HL-60 (cell line): ENCODE measurements around the gene SH3BP5.
A peak's percentile ranks its signal among the peaks of the same experiment; 100 is the strongest.

Experiments used
- DNase-seq, 2 experiments: peaks; one replicate each; pipeline ENCODE4 v3.0.0-alpha.2; 2010 to 2020; ENCODE audit warnings: low read depth in 1 of 2, low spot score in 1 of 2
- H3K27ac ChIP-seq: fragments of 250-450 bp; sonication (Bioruptor Pico); replicated peaks from 2 replicates; pipeline ENCODE4 v1.5.1; 2020; ENCODE audit warnings: mild to moderate bottlenecking, moderate library complexity
- H3K27me3 ChIP-seq: fragments of 250-450 bp; sonication (Bioruptor Pico); 2 replicates; pipeline ENCODE4 v1.5.1; 2021; ENCODE audit warnings: mild to moderate bottlenecking, moderate library complexity; ENCODE audit not compliant: insufficient read depth, poor library complexity, severe bottlenecking
- H3K4me3 ChIP-seq: replicated peaks from 2 replicates; pipeline ENCODE4 v1.5.1; 2011; ENCODE audit warnings: mild to moderate bottlenecking, control low read depth, low read length; ENCODE audit not compliant: insufficient read depth
- GABPA ChIP-seq: IDR thresholded peaks from 2 replicates; pipeline ENCODE4 v1.6.1; 2012; ENCODE audit warnings: low read depth
- POLR2AphosphoS5 ChIP-seq: IDR thresholded peaks from 2 replicates; pipeline ENCODE4 v1.6.1; 2012; ENCODE audit warnings: low read depth
- SPI1 ChIP-seq: IDR thresholded peaks from 2 replicates; pipeline ENCODE4 v1.6.1; 2012; ENCODE audit warnings: low read depth, mild to moderate bottlenecking, borderline replicate concordance
- TF ChIP-seq, protein P1 (sequence below): IDR thresholded peaks from 2 replicates; pipeline ENCODE4 v1.6.1; 2012; ENCODE audit warnings: low read depth; ENCODE audit not compliant: insufficient replicate concordance
- TF ChIP-seq, protein P2 (sequence below): IDR thresholded peaks from one replicate; pipeline ENCODE4 v1.5.1; 2011; ENCODE audit warnings: low read length, control low read depth, inconsistent platforms; ENCODE audit not compliant: insufficient read depth

The SH3BP5 gene

DNA sequence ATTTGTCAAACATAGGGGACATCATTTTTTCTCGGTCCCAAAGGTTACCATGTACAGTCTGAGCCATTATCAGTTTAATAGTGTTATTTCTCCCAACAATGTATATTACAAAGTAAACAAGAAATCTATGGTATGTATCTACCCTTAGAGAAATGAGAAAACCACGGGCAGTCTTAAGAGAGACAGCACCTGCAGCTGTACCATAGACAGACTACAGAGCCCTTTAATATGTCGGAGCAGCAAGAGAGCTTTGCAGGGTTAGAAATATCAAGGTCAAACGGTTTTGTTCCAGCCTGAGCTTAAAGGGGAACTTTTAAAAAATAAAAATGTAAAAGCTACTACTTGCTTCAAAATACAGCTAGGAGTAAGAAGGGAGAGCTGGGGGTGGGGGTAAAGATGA lies 53.2 kb downstream of the SH3BP5 start:
- no peak for DNase-seq
- no peak for TF ChIP-seq POLR2AphosphoS5
- H3K4me3 ChIP-seq: no peak overlapping the region
- H3K27me3 ChIP-seq: no peaks in the 10 kb centered on the region
- no peak overlapping the region for H3K27ac ChIP-seq

- no peak overlapping the region for H3K4me3 ChIP-seq
- no peak for DNase-seq
- TF ChIP-seq GABPA: no peak
- no peak for TF ChIP-seq POLR2AphosphoS5
- no peak for TF ChIP-seq SPI1
- TF ChIP-seq, protein P1, sequence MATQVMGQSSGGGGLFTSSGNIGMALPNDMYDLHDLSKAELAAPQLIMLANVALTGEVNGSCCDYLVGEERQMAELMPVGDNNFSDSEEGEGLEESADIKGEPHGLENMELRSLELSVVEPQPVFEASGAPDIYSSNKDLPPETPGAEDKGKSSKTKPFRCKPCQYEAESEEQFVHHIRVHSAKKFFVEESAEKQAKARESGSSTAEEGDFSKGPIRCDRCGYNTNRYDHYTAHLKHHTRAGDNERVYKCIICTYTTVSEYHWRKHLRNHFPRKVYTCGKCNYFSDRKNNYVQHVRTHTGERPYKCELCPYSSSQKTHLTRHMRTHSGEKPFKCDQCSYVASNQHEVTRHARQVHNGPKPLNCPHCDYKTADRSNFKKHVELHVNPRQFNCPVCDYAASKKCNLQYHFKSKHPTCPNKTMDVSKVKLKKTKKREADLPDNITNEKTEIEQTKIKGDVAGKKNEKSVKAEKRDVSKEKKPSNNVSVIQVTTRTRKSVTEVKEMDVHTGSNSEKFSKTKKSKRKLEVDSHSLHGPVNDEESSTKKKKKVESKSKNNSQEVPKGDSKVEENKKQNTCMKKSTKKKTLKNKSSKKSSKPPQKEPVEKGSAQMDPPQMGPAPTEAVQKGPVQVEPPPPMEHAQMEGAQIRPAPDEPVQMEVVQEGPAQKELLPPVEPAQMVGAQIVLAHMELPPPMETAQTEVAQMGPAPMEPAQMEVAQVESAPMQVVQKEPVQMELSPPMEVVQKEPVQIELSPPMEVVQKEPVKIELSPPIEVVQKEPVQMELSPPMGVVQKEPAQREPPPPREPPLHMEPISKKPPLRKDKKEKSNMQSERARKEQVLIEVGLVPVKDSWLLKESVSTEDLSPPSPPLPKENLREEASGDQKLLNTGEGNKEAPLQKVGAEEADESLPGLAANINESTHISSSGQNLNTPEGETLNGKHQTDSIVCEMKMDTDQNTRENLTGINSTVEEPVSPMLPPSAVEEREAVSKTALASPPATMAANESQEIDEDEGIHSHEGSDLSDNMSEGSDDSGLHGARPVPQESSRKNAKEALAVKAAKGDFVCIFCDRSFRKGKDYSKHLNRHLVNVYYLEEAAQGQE: no peak
- TF ChIP-seq, protein P2, sequence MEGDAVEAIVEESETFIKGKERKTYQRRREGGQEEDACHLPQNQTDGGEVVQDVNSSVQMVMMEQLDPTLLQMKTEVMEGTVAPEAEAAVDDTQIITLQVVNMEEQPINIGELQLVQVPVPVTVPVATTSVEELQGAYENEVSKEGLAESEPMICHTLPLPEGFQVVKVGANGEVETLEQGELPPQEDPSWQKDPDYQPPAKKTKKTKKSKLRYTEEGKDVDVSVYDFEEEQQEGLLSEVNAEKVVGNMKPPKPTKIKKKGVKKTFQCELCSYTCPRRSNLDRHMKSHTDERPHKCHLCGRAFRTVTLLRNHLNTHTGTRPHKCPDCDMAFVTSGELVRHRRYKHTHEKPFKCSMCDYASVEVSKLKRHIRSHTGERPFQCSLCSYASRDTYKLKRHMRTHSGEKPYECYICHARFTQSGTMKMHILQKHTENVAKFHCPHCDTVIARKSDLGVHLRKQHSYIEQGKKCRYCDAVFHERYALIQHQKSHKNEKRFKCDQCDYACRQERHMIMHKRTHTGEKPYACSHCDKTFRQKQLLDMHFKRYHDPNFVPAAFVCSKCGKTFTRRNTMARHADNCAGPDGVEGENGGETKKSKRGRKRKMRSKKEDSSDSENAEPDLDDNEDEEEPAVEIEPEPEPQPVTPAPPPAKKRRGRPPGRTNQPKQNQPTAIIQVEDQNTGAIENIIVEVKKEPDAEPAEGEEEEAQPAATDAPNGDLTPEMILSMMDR: no peak
- H3K27ac ChIP-seq: no peak overlapping the region
- H3K27me3 ChIP-seq: no peaks in the 10 kb centered on the region
These were observed 54.4 kb downstream of the SH3BP5 start for GRCh38 chr3:15277861-15278500.

- DNase-seq: no peak
- no peak overlapping the region for H3K27ac ChIP-seq
- no peaks in the 10 kb centered on the region for H3K27me3 ChIP-seq
- no peak for TF ChIP-seq GABPA
- TF ChIP-seq, protein P2: no peak
- TF ChIP-seq, protein P1: no peak
- TF ChIP-seq SPI1: no peak
- no peak for TF ChIP-seq POLR2AphosphoS5
- no peak overlapping the region for H3K4me3 ChIP-seq
These were observed 56.2 kb downstream of the SH3BP5 start for GRCh38 chr3:15276028-15276724.

- no peak overlapping the region for H3K4me3 ChIP-seq
- DNase-seq: peak in 1 of 2 experiments; percentile 57
- no peaks in the 10 kb centered on the region for H3K27me3 ChIP-seq
- TF ChIP-seq SPI1 (peak; percentile 93), GABPA (no peak)
- no peak overlapping the region for H3K27ac ChIP-seq
These were observed 59.2 kb downstream of the SH3BP5 start for GRCh38 chr3:15273227-15273626.
